GOT3 (cell line): Measurements from ENCODE around the gene BTNL2.
"Not testable (repeated sequence)": the region's sequence is repeated elsewhere in the genome, so short reads cannot be mapped to it uniquely, and the experiment has no call there.

ENCODE experiments used
- DNase-seq: peaks from one replicate; lab custom pipeline; 2025; ENCODE audit warnings: mixed read lengths; lab: John Stamatoyannopoulos, UW

Gene BTNL2

GRCh38 chr6:32406857-32407256 is at the start of gene BTNL2:
TSS of gene BTNL2 (minus strand) at chr6:32407181. CDS start at chr6:32407123, 58 bp downstream.
- DNase-seq = no peak

GRCh38 chr6:32449088-32449736 is 42.2 kb upstream of the BTNL2 start:
- no peak for DNase-seq

GRCh38 chr6:32447932-32448331 is 41.0 kb upstream of the BTNL2 start:
- no peak for DNase-seq

GRCh38 chr6:32445321-32445854 is 38.4 kb upstream of the BTNL2 start:
- no peak for DNase-seq

GRCh38 chr6:32444433-32444832 is 37.5 kb upstream of the BTNL2 start:
- no peak for DNase-seq

GRCh38 chr6:32442977-32443552 is 36.1 kb upstream of the BTNL2 start:
- DNase-seq = no peak

- no peak for DNase-seq
Observed at GRCh38 chr6:32442243-32442667, 35.3 kb upstream of the BTNL2 start.

GRCh38 chr6:32439602-32440214 is 32.7 kb upstream of the BTNL2 start, which contains the start of gene HLA-DRA:
TSS of gene HLA-DRA (plus strand) at chr6:32439887. CDS start at chr6:32439951, 64 bp downstream.
- peak; percentile 33 for DNase-seq

GRCh38 chr6:32439139-32439538 is 32.2 kb upstream of the BTNL2 start:
- no peak for DNase-seq

GRCh38 chr6:32436995-32437836 is 30.2 kb upstream of the BTNL2 start:
- no peak for DNase-seq

- DNase-seq = no peak
Observed at GRCh38 chr6:32436186-32436585, 29.2 kb upstream of the BTNL2 start.

- not testable (repeated sequence) for DNase-seq
Observed at GRCh38 chr6:32433950-32434349, 27.0 kb upstream of the BTNL2 start.

GRCh38 chr6:32432050-32432450 is 25.1 kb upstream of the BTNL2 start:
- no peak for DNase-seq

GRCh38 chr6:32431142-32431541 is 24.2 kb upstream of the BTNL2 start:
- no peak for DNase-seq

- DNase-seq = no peak
Observed at GRCh38 chr6:32430179-32430578, 23.2 kb upstream of the BTNL2 start.

GRCh38 chr6:32427934-32428474 is 21.0 kb upstream of the BTNL2 start:
- no peak for DNase-seq

GRCh38 chr6:32427218-32427617 is 20.2 kb upstream of the BTNL2 start:
- DNase-seq = no peak

GRCh38 chr6:32426338-32426737 is 19.4 kb upstream of the BTNL2 start:
- DNase-seq = no peak

- no peak for DNase-seq
Observed at GRCh38 chr6:32424589-32425300, 17.8 kb upstream of the BTNL2 start.

GRCh38 chr6:32416036-32416435 is 9.1 kb upstream of the BTNL2 start:
- no peak for DNase-seq

- peak; percentile 38 for DNase-seq
Observed at GRCh38 chr6:32415521-32416019, 8.6 kb upstream of the BTNL2 start.
